CD4-positive, alpha-beta memory T cell (primary cell): Measurements from ENCODE around the gene HNRNPA1L2. TPM values are rescaled to one million over a fixed set of nuclear protein-coding genes. Genes with fewer than 3 reads are reported as not detected.
"Not testable (repeated sequence)": the region's sequence is repeated elsewhere in the genome, so short reads cannot be mapped to it uniquely, and the experiment has no call there.

Source experiments
- CTCF ChIA-PET: fragments of 350-600 bp; sonication (Branson Sonifier 250); formaldehyde crosslinking; loops from one replicate; lab custom pipeline; 2021; ENCODE audit warnings: inconsistent platforms; ENCODE audit not compliant: partially characterized antibody; lab: Charles Lee
- POLR2A ChIA-PET: fragments of 350-600 bp; sonication (Branson Sonifier 250); formaldehyde crosslinking; loops from one replicate; lab custom pipeline; 2021; ENCODE audit not compliant: partially characterized antibody; lab: Charles Lee
- DNase-seq, 5 donors: peaks; one replicate each; pipeline versions ENCODE4 v3.0.0 to v3.0.0-alpha.2; 2020 to 2022; ENCODE audit warnings: mixed read lengths in 1 of 5
- H3K27ac ChIP-seq: one replicate; pipeline ENCODE4 v1.7.0; 2013; ENCODE audit warnings: low read depth, low read length
- H3K27me3 ChIP-seq: 2 replicates; pipeline ENCODE4 v1.7.0; 2013; ENCODE audit warnings: mild to moderate bottlenecking, low read length, moderate library complexity; ENCODE audit not compliant: insufficient read depth
- H3K36me3 ChIP-seq: 2 replicates; pipeline ENCODE4 v1.7.0; 2013; ENCODE audit warnings: mild to moderate bottlenecking, low read length, moderate library complexity; ENCODE audit not compliant: insufficient read depth
- H3K4me1 ChIP-seq: 2 replicates; pipeline ENCODE4 v1.7.0; 2013; ENCODE audit warnings: mild to moderate bottlenecking, low read length, moderate library complexity; ENCODE audit not compliant: insufficient read depth
- H3K4me3 ChIP-seq, 2 donors: one replicate each; pipeline ENCODE4 v1.7.0; 2013; ENCODE audit warnings: low read length in 2 of 2, mild to moderate bottlenecking in 1 of 2
- H3K9me3 ChIP-seq, 2 donors: one replicate each; pipeline ENCODE4 v1.7.0; 2013; ENCODE audit warnings: low read length in 2 of 2, control low read depth in 1 of 2; ENCODE audit not compliant: control insufficient read depth in 1 of 2
- H3K27ac Mint-ChIP-seq, 7 donors: one replicate each; pipeline ENCODE4 v1.8.0; 2020 to 2021; ENCODE audit warnings: mixed read lengths in 7 of 7, mild to moderate bottlenecking in 6 of 7, inconsistent platforms in 3 of 7, moderate library complexity in 3 of 7
- H3K27me3 Mint-ChIP-seq, 2 donors: one replicate each; pipeline ENCODE4 v1.8.0; 2020 to 2021; ENCODE audit warnings: mixed read lengths in 2 of 2
- H3K36me3 Mint-ChIP-seq, 2 donors: one replicate each; pipeline ENCODE4 v1.8.0; 2020 to 2021; ENCODE audit warnings: mixed read lengths in 2 of 2, inconsistent platforms in 1 of 2, mild to moderate bottlenecking in 1 of 2
- H3K4me1 Mint-ChIP-seq, 4 donors: one replicate each; pipeline ENCODE4 v1.8.0; 2020 to 2021; ENCODE audit warnings: mixed read lengths in 4 of 4, mild to moderate bottlenecking in 1 of 4
- H3K4me3 Mint-ChIP-seq, 8 donors: one replicate each; pipeline ENCODE4 v1.8.0; 2020 to 2021; ENCODE audit warnings: mixed read lengths in 8 of 8, mild to moderate bottlenecking in 7 of 8, moderate library complexity in 6 of 8, inconsistent platforms in 3 of 8
- H3K9me3 Mint-ChIP-seq, 8 donors: one replicate each; pipeline ENCODE4 v1.8.0; 2020 to 2021; ENCODE audit warnings: mixed read lengths in 8 of 8, mild to moderate bottlenecking in 5 of 8, inconsistent platforms in 3 of 8, moderate library complexity in 1 of 8
- intact Hi-C: fragments of 100-400 bp; cut with micrococcal nuclease; formaldehyde crosslinking; loops from one replicate; pipeline ENCODE4 v1.15.1; 2023
- polyA plus RNA-seq, 2 donors: library from polyadenylated mRNA; unstranded; fragments of 300-500 nt; fragmentation: Illumina TruSeq; gene quantifications; one replicate each; pipeline ENCODE4 v1.2.3, GENCODE V29; 2021
- total RNA-seq, 2 experiments: library from RNA; stranded (reverse); gene quantifications; one replicate each; pipeline ENCODE4 v1.2.3, GENCODE V29; 2021

The HNRNPA1L2 gene
- total RNA-seq = 10 to 100 TPM; 19.5 to 19.8 TPM
- polyA plus RNA-seq = 10 to 100 TPM in 1 of 2 donors, 1 to 10 TPM in 1; 3.8 to 10.0 TPM

DNA sequence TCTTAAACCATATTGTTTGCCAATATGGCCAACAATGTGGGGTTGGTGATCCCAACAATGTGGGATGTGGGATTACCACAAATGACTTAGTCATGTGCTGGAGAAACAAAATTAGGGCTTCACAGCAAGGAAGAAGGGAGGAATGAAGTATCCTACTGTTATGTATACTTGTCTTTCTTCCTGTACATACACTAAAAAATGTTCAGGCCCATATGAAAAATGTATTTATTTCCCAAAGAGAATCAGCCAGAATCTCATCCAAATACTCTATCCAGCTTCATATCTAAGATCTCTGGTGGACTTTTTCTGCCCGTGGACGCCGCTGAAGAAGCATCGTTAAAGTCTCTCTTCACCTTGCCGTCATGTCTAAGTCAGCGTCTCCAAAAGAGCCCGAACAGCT lies at the start of gene HNRNPA1L2:
HNRNPA1L2 (plus strand) TSS at position 301 of the 400 bp plus-strand sequence; CDS start at position 363, 62 bp downstream.
- H3K36me3 Mint-ChIP-seq = peaks cover 47 to 59% of the 10 kb centered on the region in 2 donors
- CTCF ChIA-PET = interaction anchor here (1.0 kb wide), 1 partner anchor 326 kb away, joined by 3 read pairs; no protein-coding TSS in a partner anchor
- no peaks in the 10 kb centered on the region for H3K4me1 ChIP-seq
- H3K36me3 ChIP-seq = peaks cover 12% of the 10 kb centered on the region
- H3K4me3 ChIP-seq = no peak within 1 kb of the TSS
- H3K27ac Mint-ChIP-seq = peak within 1 kb of the TSS in 2 of 7 donors; percentile 60 to 83
- POLR2A ChIA-PET = interaction anchor here (1.1 kb wide), 1 partner anchor 10 kb away, joined by 3 read pairs; the partner anchor contains the start of gene SUGT1
- H3K27me3 ChIP-seq = no peaks in the 10 kb centered on the region
- H3K9me3 Mint-ChIP-seq = no peaks in the 10 kb centered on the region
- no peak within 1 kb of the TSS for H3K4me3 Mint-ChIP-seq
- H3K27ac ChIP-seq = no peak within 1 kb of the TSS
- H3K4me1 Mint-ChIP-seq = peaks cover 0 to 6% (median 1%) of the 10 kb centered on the region in 4 donors
- no peaks in the 10 kb centered on the region for H3K9me3 ChIP-seq
- no peaks in the 10 kb centered on the region for H3K27me3 Mint-ChIP-seq
- intact Hi-C loops = no loop called here
- DNase-seq = no peak

DNA sequence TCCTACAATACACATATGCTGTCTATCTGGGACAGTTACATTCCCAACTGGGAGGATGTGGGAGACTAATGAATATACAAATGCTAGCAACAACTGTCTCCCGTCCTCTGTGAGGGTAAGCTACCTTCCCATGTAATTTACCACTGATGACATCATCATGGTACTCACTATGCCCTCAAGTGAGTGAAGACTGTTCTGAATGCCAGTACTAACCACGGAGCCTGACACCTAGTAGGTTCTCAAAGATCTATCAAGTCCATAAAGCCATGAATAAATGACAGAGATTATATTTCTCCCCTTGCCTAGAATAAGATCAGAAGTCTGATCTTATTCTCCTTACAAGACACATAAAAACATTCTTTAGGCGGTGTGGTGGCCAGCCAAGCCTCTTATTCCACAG lies 49.1 kb upstream of the HNRNPA1L2 start:
- H3K4me1 ChIP-seq, POLR2A ChIA-PET, CTCF ChIA-PET, H3K4me3 Mint-ChIP-seq, H3K36me3 Mint-ChIP-seq, H3K27me3 ChIP-seq, DNase-seq, H3K4me1 Mint-ChIP-seq, H3K27ac ChIP-seq, H3K4me3 ChIP-seq, H3K9me3 Mint-ChIP-seq, H3K9me3 ChIP-seq, intact Hi-C loops, H3K36me3 ChIP-seq, H3K27ac Mint-ChIP-seq: not testable (repeated sequence)
- peaks cover 24 to 49% of the 10 kb centered on the region in 2 donors for H3K27me3 Mint-ChIP-seq

DNA sequence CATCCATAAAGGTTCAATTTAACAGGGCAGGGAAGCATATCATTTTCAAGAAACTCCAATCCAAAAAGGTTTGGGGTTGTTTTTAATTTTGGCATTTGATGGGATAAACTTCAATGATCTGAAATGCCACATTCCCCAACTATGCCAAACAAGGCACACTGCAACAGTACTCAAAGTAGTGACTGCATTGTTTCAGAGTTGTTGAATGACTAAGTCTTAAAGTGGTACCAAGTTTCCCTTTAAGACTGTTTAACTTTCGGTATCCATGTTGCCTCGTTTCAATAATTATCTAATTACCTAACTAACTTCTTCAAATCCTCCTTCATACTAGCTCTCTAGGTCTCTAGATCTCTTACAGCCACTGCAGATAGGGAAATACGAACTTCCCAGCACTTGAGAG lies 48.4 kb upstream of the HNRNPA1L2 start:
- H3K4me1 Mint-ChIP-seq, H3K4me3 Mint-ChIP-seq, CTCF ChIA-PET, H3K9me3 Mint-ChIP-seq, H3K27me3 ChIP-seq, H3K27ac Mint-ChIP-seq, H3K36me3 ChIP-seq, H3K4me3 ChIP-seq, DNase-seq, H3K36me3 Mint-ChIP-seq, H3K27ac ChIP-seq, intact Hi-C loops, H3K4me1 ChIP-seq, H3K9me3 ChIP-seq, POLR2A ChIA-PET: not testable (repeated sequence)
- peaks cover 30 to 50% of the 10 kb centered on the region in 2 donors for H3K27me3 Mint-ChIP-seq

DNA sequence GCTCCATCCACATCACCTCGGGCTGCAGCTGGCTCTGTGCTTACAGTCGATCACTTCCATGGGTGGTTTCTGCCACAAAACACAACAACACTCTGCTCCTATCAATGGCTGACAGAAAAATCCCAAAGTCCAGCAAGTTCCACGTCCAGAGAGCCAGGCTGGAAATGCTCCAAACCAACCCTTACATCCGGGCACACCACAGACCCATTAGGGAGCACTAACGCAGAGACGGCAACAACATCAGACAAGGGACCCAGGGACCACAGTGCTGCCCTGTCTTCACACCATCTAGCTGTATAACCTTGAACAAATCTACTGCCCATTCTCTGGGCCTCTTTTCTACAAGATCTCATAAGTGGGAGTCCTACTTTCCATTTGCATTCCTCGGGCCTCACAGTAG lies 47.9 kb upstream of the HNRNPA1L2 start:
- H3K36me3 Mint-ChIP-seq, H3K36me3 ChIP-seq, H3K27ac Mint-ChIP-seq, H3K4me3 ChIP-seq, H3K27me3 ChIP-seq, H3K4me1 ChIP-seq, H3K4me3 Mint-ChIP-seq, H3K9me3 ChIP-seq, DNase-seq, CTCF ChIA-PET, H3K4me1 Mint-ChIP-seq, intact Hi-C loops, H3K9me3 Mint-ChIP-seq, H3K27ac ChIP-seq, POLR2A ChIA-PET: not testable (repeated sequence)
- H3K27me3 Mint-ChIP-seq = peaks cover 34 to 51% of the 10 kb centered on the region in 2 donors

DNA sequence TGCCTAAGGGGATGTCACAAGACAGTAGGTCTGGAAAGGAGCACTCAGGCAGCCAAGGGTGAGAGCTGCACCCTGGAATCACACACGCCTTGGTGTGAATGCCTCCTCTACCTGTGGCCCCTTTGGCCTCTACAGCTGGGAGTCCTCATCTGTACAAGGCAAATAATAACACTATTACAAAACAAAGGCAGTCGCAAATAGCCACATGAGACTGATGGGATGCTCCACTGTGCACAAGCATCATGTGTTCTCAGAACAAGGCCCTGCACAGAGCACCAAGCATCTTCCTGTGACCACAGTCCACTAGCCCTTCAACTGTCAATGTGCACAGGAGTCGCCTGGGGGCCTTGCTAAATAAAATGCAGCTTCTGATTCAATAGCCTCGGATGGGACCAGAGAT lies 44.6 kb upstream of the HNRNPA1L2 start:
- no peak overlapping the region for H3K27ac Mint-ChIP-seq
- peaks cover 5 to 14% (median 6%) of the 10 kb centered on the region in 4 donors for H3K4me1 Mint-ChIP-seq
- ChIA-PET POLR2A (interaction anchor here (0.6 kb wide), 1 partner anchor 261 kb away, joined by 3 read pairs; no protein-coding TSS in a partner anchor), CTCF (no interaction called here)
- Histone ChIP-seq H3K27ac (no peak overlapping the region), H3K36me3 (no peaks in the 10 kb centered on the region), H3K4me1 (peaks cover 11% of the 10 kb centered on the region), H3K27me3 (peaks cover 8% of the 10 kb centered on the region), H3K4me3 (no peak overlapping the region), H3K9me3 (no peaks in the 10 kb centered on the region)
- H3K9me3 Mint-ChIP-seq = peaks cover 0 to 2% (median 0%) of the 10 kb centered on the region in 8 donors
- H3K27me3 Mint-ChIP-seq = peaks cover 27 to 34% of the 10 kb centered on the region in 2 donors
- intact Hi-C loops = no loop called here
- H3K36me3 Mint-ChIP-seq = no peaks in the 10 kb centered on the region
- no peak overlapping the region for H3K4me3 Mint-ChIP-seq
- DNase-seq = no peak

DNA sequence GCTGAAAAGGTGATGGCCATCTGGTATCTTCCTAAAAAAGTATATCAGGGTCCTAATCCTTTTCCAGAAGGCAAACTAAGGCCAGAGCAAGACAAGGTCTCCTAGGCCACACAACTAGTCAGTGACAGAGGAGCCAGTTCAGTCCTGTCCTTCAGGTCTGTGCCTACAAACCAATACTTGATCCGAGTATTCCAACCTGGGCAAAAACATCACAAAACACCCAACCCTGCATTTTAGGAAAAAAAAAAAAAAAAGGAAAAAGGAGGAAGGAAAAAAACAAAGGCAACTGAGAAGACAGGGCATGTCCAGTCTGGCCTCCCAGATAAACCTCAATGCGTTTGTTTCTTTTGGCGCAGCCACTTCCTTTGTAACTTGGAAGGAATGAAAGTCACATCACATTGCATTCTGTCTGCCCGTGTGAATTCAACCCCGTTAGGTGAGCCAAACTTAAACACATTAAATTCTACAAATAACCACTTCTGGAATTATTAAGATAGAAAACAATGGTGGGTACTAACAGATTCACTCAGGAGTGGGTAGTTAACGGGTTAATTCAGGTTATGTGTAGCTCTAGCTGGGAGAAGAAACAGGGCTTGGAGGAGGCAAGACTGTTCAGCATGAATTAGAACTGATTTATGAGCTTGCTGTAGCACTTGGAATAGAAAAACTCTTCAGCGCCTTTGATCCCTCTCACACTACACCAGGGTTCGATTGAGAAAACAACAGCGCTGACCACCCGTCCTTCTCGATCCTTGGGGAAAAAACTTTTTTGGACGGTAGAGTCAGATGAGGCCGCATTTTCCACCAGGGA lies 43.0 kb upstream of the HNRNPA1L2 start:
- CTCF ChIA-PET = no interaction called here
- H3K9me3 ChIP-seq = no peaks in the 10 kb centered on the region
- peaks cover 27 to 28% of the 10 kb centered on the region in 2 donors for H3K27me3 Mint-ChIP-seq

DNA sequence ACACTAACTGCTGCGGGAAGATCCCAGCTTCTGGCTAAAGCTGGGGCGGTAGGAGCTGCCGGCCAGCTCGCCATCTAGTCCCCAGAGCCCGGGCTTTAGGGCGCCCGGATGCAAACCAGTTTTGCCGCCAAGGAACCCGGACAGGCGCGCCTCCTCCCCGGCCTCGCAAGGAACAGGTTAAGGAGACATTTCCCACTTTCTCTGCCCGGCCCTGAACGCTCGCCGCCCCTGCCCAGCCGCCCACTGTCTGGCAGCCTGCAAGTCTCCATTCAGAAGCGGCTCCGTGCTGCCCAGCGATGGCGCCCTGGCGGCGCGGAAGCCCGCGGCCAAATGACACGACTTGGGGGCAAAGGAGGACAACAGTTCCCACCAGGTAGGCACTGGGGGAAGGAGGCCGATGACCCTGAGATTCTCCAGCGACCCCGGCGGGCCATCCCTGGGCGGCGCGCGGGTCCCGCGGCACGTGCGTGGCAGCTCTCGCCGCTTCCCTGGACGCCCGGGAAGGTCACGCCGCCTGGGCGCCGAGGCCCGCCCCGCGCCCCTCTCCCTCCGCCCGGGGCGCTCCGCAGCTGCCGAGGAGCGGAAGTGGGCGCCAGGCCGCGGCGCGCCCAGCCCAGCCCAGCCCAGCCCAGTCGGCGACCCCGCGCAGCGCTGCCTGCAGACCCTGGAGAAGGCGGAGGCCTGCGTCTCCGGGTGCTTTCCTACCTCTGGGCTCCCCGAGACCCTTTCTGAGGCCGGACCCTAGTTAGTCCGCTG lies 42.2 kb upstream of the HNRNPA1L2 start:
- peaks cover 25% of the 10 kb centered on the region in 2 donors for H3K27me3 Mint-ChIP-seq
- Histone ChIP-seq H3K9me3 (no peaks in the 10 kb centered on the region), H3K36me3 (no peaks in the 10 kb centered on the region), H3K4me1 (peaks cover 11% of the 10 kb centered on the region), H3K4me3 (peak overlapping the region in 1 of 2 donors; percentile 43), H3K27me3 (peaks cover 8% of the 10 kb centered on the region), H3K27ac (no peak overlapping the region)
- peak overlapping the region; percentile 57 to 82 (median 76) for H3K4me3 Mint-ChIP-seq
- no peak for DNase-seq
- H3K36me3 Mint-ChIP-seq = no peaks in the 10 kb centered on the region
- POLR2A ChIA-PET = no interaction called here
- intact Hi-C loops = no loop called here
- H3K9me3 Mint-ChIP-seq = peaks cover 0 to 2% (median 0%) of the 10 kb centered on the region in 8 donors
- CTCF ChIA-PET = no interaction called here
- H3K4me1 Mint-ChIP-seq = peaks cover 5 to 14% (median 6%) of the 10 kb centered on the region in 4 donors
- no peak overlapping the region for H3K27ac Mint-ChIP-seq

More for the DNA sequence above, 43.0 kb upstream of the HNRNPA1L2 start:
- H3K36me3 Mint-ChIP-seq = no peaks in the 10 kb centered on the region
- Histone ChIP-seq H3K36me3 (no peaks in the 10 kb centered on the region), H3K4me1 (peaks cover 11% of the 10 kb centered on the region), H3K27ac (no peak overlapping the region), H3K27me3 (peaks cover 8% of the 10 kb centered on the region), H3K4me3 (peak overlapping the region in 1 of 2 donors; percentile 43)
- peaks cover 5 to 14% (median 6%) of the 10 kb centered on the region in 4 donors for H3K4me1 Mint-ChIP-seq
- intact Hi-C loops = no loop called here
- H3K9me3 Mint-ChIP-seq = peaks cover 0 to 2% (median 0%) of the 10 kb centered on the region in 8 donors
- peak overlapping the region; percentile 52 to 82 (median 76) for H3K4me3 Mint-ChIP-seq
- H3K27ac Mint-ChIP-seq = no peak overlapping the region
- DNase-seq = no peak
- POLR2A ChIA-PET = no interaction called here
